Mononuclear cell (primary cell): ENCODE data around the gene RMC1. TPM values are rescaled to one million over a fixed set of nuclear protein-coding genes. Genes with fewer than 3 reads are reported as not detected.
"Not testable (repeated sequence)": the region's sequence is repeated elsewhere in the genome, so short reads cannot be mapped to it uniquely, and the experiment has no call there.

Experiments
- H3K27me3 ChIP-seq: 2 replicates; pipeline ENCODE4 v1.6.0; 2011; ENCODE audit warnings: low read length, control low read depth; ENCODE audit not compliant: insufficient read depth
- H3K4me1 ChIP-seq: 2 replicates; pipeline ENCODE4 v1.5.1; 2011; ENCODE audit warnings: mild to moderate bottlenecking, low read length, control low read depth; ENCODE audit not compliant: insufficient read depth
- H3K4me3 ChIP-seq: 2 replicates; pipeline ENCODE4 v1.5.1; 2011; ENCODE audit warnings: mild to moderate bottlenecking, low read length, moderate library complexity
- H3K9me3 ChIP-seq: 2 replicates; pipeline ENCODE4 v1.5.1; 2011; ENCODE audit warnings: low read depth, mild to moderate bottlenecking, control low read depth, low read length
- total RNA-seq: library from RNA; depleted of rRNA; stranded (reverse); fragments of >200 nt; gene quantifications from one replicate; pipeline ENCODE4 v1.2.3, GENCODE V29; 2012

The RMC1 gene
- total RNA-seq, 1 donor: 45.8 TPM

DNA sequence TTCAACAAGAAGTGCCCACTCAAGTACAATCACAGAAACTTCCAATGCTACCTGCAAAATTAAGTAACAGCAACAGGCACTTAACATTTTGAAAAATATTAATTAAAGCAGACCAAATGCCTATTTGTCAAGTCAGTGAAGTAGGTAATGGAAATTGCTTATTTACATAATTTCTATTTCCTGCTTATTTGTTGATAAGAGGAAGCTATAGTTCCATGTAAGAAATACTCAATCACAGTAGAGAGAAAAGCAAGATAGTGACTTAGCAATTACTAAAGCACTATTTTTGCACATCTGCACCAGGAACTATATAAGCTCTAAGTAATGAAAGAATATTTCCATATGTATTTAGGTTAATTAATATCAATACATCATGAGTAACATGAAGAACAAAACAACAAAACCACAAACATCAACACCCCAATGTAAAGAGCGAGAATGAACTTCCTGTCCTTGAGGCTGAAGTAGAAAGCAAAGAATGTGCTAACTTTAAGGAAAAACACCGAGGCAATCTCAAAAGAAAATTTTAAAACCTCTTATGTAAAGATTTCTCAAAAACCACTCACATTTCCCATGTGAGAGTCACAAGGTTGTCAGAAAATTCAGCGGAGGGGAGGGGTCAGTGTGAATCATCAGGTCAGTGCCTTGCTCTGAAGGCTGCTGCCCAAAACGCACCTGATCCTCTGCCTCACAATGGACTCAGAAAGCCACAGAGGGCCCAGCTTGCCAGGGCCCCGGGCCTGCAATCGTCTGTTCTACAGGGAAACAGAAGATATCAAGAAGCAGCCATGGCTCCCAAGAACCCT, 70.5 kb downstream of the RMC1 start:
- peaks cover 40% of the 10 kb centered on the region for H3K4me1 ChIP-seq
- H3K4me3 ChIP-seq: no peak overlapping the region
- H3K27me3 ChIP-seq: no peaks in the 10 kb centered on the region
- no peaks in the 10 kb centered on the region for H3K9me3 ChIP-seq

DNA sequence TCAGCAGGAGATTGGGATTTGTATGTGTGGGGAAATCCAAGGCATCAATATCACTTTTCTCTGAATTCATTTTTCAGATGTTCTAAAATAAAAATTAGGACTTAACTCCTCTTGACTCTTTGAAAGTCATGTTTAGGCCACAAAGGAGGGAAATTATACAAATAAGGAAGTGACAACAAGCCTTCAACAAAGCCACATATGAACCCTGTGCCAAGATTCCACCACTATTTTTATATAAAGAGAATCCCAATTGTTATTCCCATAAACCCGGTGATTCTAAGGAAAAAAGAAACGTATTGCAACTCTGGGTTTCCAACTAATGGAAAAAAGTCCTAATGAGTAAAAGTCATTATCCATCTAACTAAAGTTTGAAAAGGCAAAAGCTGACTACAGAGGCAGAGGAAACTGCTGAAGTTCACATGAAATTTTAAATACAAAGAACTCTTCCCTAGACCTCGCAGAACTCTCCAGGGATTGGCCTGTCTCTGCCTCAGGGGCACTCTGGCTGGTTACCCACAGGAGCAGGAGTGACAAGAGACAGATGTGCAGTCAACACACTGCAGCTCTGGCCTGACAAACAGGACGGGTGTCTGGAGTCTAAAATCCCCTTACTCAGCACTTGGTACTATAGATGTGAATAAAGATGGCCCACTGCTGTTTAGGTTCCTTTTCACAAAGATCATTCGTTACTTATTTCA, 71.4 kb downstream of the RMC1 start:
- no peak overlapping the region for H3K4me3 ChIP-seq
- H3K4me1 ChIP-seq: peaks cover 47% of the 10 kb centered on the region
- no peaks in the 10 kb centered on the region for H3K27me3 ChIP-seq
- H3K9me3 ChIP-seq: no peaks in the 10 kb centered on the region

DNA sequence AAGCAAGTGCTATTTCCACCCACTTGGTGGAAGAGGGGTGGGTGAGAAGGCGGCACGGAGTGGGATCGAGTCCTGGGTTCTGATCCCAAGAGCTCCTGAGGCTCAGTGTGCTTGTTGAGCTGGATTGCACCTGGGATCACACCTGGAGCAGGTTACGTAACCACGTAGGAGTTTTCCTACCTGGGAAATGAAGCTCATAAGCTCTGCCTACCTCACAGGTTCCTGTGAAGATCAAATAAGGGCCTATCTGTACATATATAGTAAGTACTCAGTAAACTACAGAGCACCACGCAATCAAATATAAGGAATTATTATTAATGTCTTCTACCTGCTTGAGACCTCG, 72.0 kb downstream of the RMC1 start:
- Histone ChIP-seq H3K4me3 (no peak overlapping the region), H3K4me1 (peaks cover 52% of the 10 kb centered on the region), H3K27me3 (no peaks in the 10 kb centered on the region), H3K9me3 (no peaks in the 10 kb centered on the region)

DNA sequence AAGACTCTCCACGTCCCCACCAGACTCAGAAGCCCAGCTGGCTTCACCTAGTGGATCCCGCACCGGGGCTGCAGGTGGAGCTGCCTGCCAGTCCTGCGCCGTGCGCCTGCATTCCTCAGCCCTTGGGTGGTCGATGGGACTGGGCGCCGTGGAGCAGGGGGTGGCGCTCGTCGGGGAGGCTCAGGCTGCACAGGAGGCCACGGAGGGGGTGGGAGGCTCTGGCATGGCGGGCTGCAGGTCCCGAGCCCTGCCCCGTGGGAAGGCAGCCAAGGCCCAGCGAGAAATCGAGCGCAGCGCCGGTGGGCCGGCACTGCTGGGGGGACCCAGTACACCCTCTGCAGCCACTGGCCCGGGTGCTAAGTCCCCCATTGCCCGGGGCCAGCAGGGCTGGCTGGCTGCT, 74.2 kb downstream of the RMC1 start:
- H3K9me3 ChIP-seq, H3K27me3 ChIP-seq, H3K4me3 ChIP-seq: not testable (repeated sequence)
- H3K4me1 ChIP-seq: peaks cover 61% of the 10 kb centered on the region

DNA sequence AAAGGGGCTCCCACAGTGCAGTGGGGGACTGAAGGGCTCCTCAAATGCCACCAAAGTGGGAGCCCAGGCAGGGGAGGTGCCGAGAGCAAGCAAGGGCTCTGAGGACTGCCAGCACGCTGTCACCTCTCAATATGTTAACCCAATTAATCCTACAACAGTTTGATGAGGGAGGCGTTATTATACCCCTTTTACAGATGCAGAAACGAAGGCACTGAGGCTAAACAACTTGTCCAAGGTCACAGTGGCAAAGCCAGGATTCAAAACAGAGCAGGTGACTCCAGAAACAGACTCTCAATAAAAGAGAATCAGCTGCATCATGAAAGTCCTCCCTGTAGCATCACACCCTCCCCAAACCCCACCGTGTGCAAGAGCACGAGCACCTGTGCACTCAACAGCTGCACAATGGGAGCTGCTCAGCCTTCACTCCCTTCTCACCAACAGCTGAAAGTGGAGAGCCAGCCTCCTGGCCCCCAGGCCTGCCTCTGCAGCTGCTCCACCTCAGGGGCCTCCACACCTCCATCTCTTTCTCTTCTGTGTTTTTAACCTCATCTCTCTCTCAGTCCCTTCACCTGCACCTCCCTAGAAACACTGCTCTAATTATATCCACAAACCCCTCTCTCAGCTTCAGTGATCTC, 74.9 kb downstream of the RMC1 start:
- Histone ChIP-seq H3K27me3 (no peaks in the 10 kb centered on the region), H3K4me3 (no peak overlapping the region), H3K9me3 (no peaks in the 10 kb centered on the region), H3K4me1 (peaks cover 61% of the 10 kb centered on the region)

DNA sequence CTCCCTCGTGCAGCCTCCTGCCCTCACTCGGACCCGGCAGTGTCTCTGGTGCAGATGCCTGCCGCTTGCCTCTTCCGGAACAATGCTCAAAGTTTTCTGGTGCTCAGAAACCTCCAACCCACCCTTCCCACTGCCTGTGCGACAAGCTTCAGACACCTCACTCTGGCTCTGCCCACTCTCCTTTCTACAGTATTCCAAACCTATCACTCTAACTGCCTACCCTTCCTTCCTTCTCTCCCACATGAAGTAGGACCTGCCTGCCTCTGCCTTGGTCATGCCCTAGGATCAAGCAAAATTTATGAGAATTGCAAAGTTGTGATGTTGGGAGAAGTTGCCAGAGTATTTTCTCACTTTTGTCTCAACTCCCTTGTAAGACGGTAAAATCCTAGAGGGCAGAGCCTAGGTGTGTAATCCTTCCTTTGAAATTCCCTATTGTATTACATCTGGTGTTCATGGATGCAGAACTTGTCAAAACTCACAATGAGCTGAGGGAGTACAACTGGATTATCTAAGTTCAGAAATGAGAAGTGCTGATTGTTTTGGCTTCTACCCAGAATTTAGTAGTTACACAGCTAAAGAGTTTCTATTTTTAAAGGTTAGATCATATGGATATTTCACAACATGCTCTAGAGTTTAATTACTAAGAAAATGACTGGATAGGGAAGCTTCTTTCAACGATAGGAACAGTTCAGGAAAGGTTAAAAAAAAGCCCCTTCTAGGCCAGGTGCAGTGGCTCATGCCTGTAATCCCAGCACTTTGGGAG, 75.8 kb downstream of the RMC1 start:
- H3K4me3 ChIP-seq: no peak overlapping the region
- H3K9me3 ChIP-seq: no peaks in the 10 kb centered on the region
- no peaks in the 10 kb centered on the region for H3K27me3 ChIP-seq
- peaks cover 62% of the 10 kb centered on the region for H3K4me1 ChIP-seq

DNA sequence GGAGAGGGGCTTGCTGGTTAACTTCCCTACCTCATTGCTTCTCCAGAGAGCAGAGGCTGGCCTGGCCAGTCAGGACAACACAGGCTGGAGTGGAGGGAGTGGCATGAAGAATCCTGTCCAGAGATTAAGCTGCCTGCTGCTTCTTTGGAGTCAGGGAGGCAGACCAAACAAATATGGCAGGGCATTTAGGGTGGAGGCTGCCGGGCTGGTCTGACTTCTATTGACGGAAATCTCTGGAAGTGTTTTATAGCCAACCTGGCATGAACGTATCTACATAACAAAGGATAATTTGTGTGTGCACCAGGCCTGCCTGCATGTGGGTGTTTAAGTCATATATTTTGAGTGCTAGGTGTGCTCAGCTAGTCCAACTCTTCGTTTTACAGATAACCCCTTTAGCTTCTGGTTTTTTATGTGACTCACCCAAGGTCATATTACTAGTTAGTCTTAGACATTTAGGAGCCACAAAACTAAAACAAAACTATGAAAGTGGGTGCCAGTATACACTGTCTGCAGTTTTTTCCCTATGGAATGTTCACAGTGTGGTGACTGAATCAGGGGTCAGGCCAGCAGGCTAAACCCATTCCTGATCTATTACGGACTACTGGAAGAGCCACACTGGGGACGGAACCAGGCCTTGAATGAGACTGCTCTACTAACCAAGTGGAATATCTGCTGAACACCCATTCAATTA, 77.5 kb downstream of the RMC1 start:
- Histone ChIP-seq H3K27me3 (no peaks in the 10 kb centered on the region), H3K4me3 (no peak overlapping the region), H3K4me1 (peaks cover 63% of the 10 kb centered on the region), H3K9me3 (no peaks in the 10 kb centered on the region)

Other genes starting within 250 kb of the RMC1 start
- gene RIOK3, start 50.2 kb upstream of the RMC1 start, total RNA-seq: 275 TPM
- 50.5 TPM for gene NPC1, start 83.0 kb downstream of the RMC1 start, total RNA-seq
- gene ANKRD29, start 159.4 kb downstream of the RMC1 start, total RNA-seq: 0.52 TPM
- gene LAMA3, start 185.9 kb downstream of the RMC1 start, total RNA-seq: under 0.01 TPM